DMS53 treated with DMSO at 0.1 percent for 48 hours (cell line): ENCODE results near the gene HYLS1.
"Not testable (repeated sequence)": the region's sequence is repeated elsewhere in the genome, so short reads cannot be mapped to it uniquely, and the experiment has no call there.

Source experiments
- DNase-seq: peaks from one replicate; lab custom pipeline; 2025; ENCODE audit not compliant: unreplicated experiment; lab: John Stamatoyannopoulos, UW

The HYLS1 gene

GRCh38 chr11:125887373-125888324 lies at the start of gene HYLS1:
Gene HYLS1, plus strand, starts transcription at chr11:125887668. Its CDS starts 11,701 bp downstream, at chr11:125899369.
- DNase-seq: peak; percentile 96

- no peak for DNase-seq
Observed at GRCh38 chr11:125842321-125842948, 45.0 kb upstream of the HYLS1 start.

- DNase-seq: no peak
Observed at GRCh38 chr11:125846188-125846587, 41.3 kb upstream of the HYLS1 start.

GRCh38 chr11:125857670-125858069 lies 29.8 kb upstream of the HYLS1 start:
- DNase-seq: not testable (repeated sequence)

GRCh38 chr11:125862786-125863185 lies 24.7 kb upstream of the HYLS1 start:
- not testable (repeated sequence) for DNase-seq

GRCh38 chr11:125865354-125865753 lies 22.1 kb upstream of the HYLS1 start:
- DNase-seq: not testable (repeated sequence)

- no peak for DNase-seq
Observed at GRCh38 chr11:125869521-125869920, 17.9 kb upstream of the HYLS1 start.

GRCh38 chr11:125871391-125872137 lies 15.9 kb upstream of the HYLS1 start:
- no peak for DNase-seq

GRCh38 chr11:125872138-125872491 lies 15.4 kb upstream of the HYLS1 start:
- DNase-seq: no peak

GRCh38 chr11:125873881-125874555 lies 13.4 kb upstream of the HYLS1 start:
- DNase-seq: no peak

- peak; percentile 69 for DNase-seq
Observed at GRCh38 chr11:125874556-125875124, 12.8 kb upstream of the HYLS1 start.

- no peak for DNase-seq
Observed at GRCh38 chr11:125881291-125881690, 6.2 kb upstream of the HYLS1 start.

GRCh38 chr11:125883375-125883774 lies 4.1 kb upstream of the HYLS1 start:
- no peak for DNase-seq

GRCh38 chr11:125886997-125887372 lies 483 bp upstream of the HYLS1 start:
- DNase-seq: peak; percentile 71

GRCh38 chr11:125890447-125891100 lies 3.1 kb downstream of the HYLS1 start:
- no peak for DNase-seq

- DNase-seq: no peak
Observed at GRCh38 chr11:125892071-125892470, 4.6 kb downstream of the HYLS1 start.

GRCh38 chr11:125892994-125893393 lies 5.5 kb downstream of the HYLS1 start:
- no peak for DNase-seq

GRCh38 chr11:125901872-125902271 lies 14.4 kb downstream of the HYLS1 start:
- DNase-seq: no peak

- peak; percentile 42 for DNase-seq
Observed at GRCh38 chr11:125902277-125902926, 14.9 kb downstream of the HYLS1 start.
